Measurements from ENCODE around the gene UHRF1.

Gene UHRF1

GRCh38 chr19:4965061-4965460, 55.8 kb downstream of the UHRF1 start:
- no peak overlapping the region for H3K4me3 ChIP-seq
- no peaks in the 10 kb centered on the region for H3K27me3 ChIP-seq
- no peak for DNase-seq
- H3K4me1 ChIP-seq = peaks cover 0 to 12% (median 10%) of the 10 kb centered on the region in 4 donors
- TF ChIP-seq CTCF (IDR thresholded peaks at IDR 0.05) = no peak
- no peaks in the 10 kb centered on the region for H3K9me3 ChIP-seq
- no peak overlapping the region for H3K27ac ChIP-seq
- intact Hi-C loops (cut with DNase I; ENCODE audit: low total_unique reads) = no loop called here
- no peaks in the 10 kb centered on the region for H3K36me3 ChIP-seq

- TF ChIP-seq CTCF (IDR thresholded peaks at IDR 0.05) = no peak
- intact Hi-C loops (cut with DNase I; ENCODE audit: low total_unique reads) = no loop called here
- Histone ChIP-seq H3K27me3 (no peaks in the 10 kb centered on the region), H3K4me3 (no peak overlapping the region), H3K9me3 (no peaks in the 10 kb centered on the region), H3K27ac (no peak overlapping the region), H3K4me1 (peaks cover 0 to 28% (median 25%) of the 10 kb centered on the region in 4 donors), H3K36me3 (no peaks in the 10 kb centered on the region)
- no peak for DNase-seq
Observed at GRCh38 chr19:4966591-4966990, 57.3 kb downstream of the UHRF1 start.

GRCh38 chr19:4967738-4968461, 58.6 kb downstream of the UHRF1 start:
- no peak for TF ChIP-seq CTCF (IDR thresholded peaks at IDR 0.05)
- Histone ChIP-seq H3K9me3 (no peaks in the 10 kb centered on the region), H3K4me3 (peak overlapping the region; percentile 35), H3K36me3 (no peaks in the 10 kb centered on the region), H3K4me1 (peaks cover 0 to 41% (median 37%) of the 10 kb centered on the region in 4 donors), H3K27me3 (no peaks in the 10 kb centered on the region), H3K27ac (peak overlapping the region; percentile 56 to 62)
- no peak for DNase-seq
- intact Hi-C loops (cut with DNase I; ENCODE audit: low total_unique reads) = no loop called here

GRCh38 chr19:4968462-4969291, 59.4 kb downstream of the UHRF1 start, which contains the start of gene KDM4B:
Gene KDM4B (plus strand): TSS chr19:4969113. CDS start chr19:5032891, 63,778 bp downstream.
- Histone ChIP-seq H3K9me3 (no peaks in the 10 kb centered on the region), H3K36me3 (no peaks in the 10 kb centered on the region), H3K4me1 (peaks cover 0 to 45% (median 39%) of the 10 kb centered on the region in 4 donors), H3K27me3 (no peaks in the 10 kb centered on the region), H3K27ac (peak within 1 kb of the TSS; percentile 72), H3K4me3 (peak within 1 kb of the TSS; percentile 73 to 87)
- peak; percentile 99 to 100 for DNase-seq
- intact Hi-C loops (cut with DNase I; ENCODE audit: low total_unique reads) = no loop called here
- TF ChIP-seq CTCF (IDR thresholded peaks at IDR 0.05) = peak in 1 of 2 experiments; percentile 27

DNA sequence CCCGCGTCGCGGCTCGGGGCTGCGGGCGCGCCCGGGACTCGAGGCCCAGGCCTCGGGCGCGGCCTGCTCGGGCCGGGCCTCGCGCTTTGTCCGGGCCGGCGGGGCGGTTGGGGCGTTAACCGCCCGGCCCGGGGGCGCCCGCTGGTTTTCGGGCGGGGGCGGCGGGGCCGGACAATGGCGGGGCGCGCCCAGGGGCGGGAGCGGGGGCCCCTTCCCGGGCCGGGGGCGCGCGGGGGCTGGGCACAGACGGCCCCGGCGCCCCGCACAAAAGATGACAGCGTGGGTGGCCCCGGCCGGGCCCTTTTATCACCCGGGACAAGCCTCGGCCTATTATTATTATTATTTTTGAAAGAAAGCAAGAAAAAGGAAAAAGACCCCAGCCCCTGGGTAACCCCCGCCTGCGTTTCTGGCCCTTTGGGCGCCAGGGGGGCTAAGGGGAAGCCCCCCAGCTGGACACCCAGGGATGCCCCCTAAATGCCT, 60.0 kb downstream of the UHRF1 start:
- intact Hi-C loops (cut with DNase I; ENCODE audit: low total_unique reads) = no loop called here
- no peaks in the 10 kb centered on the region for H3K27me3 ChIP-seq
- no peaks in the 10 kb centered on the region for H3K9me3 ChIP-seq
- peak overlapping the region; percentile 73 to 87 for H3K4me3 ChIP-seq
- H3K36me3 ChIP-seq = no peaks in the 10 kb centered on the region
- no peak for TF ChIP-seq CTCF (IDR thresholded peaks at IDR 0.05)
- peaks cover 0 to 45% (median 39%) of the 10 kb centered on the region in 4 donors for H3K4me1 ChIP-seq
- DNase-seq = no peak
- H3K27ac ChIP-seq = peak overlapping the region; percentile 72
